ENCODE results near the gene PEX12. TPM values are rescaled to one million over a fixed set of nuclear protein-coding genes. Genes with fewer than 3 reads are reported as not detected.
"Not testable (repeated sequence)": the region's sequence is repeated elsewhere in the genome, so short reads cannot be mapped to it uniquely, and the experiment has no call there.

PEX12 gene
- total RNA-seq = 7.8 TPM

DNA sequence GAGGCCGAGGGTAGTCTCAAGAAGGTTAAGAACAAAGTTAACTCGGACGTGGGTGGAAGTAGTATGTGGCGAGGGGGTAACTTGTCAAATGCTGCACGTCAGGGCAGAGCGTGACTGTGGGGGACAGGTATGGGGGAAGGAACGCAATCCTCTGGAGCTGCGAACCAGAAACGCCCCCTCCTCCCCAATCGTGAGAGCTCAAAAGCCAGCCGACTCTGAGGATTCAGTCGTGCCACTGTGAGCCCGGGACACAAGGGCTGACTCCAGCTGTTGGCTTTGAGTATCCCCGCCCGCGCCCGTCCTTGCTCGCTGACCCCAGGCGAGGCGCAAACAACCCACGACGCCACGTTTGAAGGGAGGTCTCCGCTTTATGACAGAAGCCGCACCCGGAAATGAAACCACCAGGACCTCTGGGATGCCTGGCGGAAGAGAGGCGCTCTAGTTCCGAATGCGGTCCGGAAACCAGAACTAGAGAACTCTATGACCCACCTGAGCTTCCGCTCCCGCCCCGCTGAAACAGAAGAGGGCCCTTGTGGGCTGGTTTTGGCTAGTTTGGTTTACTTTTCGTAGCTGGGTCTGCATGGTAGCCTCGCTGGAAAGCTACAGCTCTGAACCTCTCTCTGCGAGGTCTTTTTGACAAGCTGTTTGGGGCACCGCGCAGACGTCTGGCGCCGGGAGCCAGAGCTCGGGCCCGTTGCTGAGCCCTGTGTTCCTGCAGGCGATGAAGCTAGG is at the start of gene PEX12:
TSS of gene PEX12 (minus strand) at position 375 of the 732 bp plus-strand sequence. CDS start 550 bp downstream, outside the sequence.
- DNase-seq (ENCODE audit: low spot score) = peak; percentile 92
- intact Hi-C loops (cut with DNase I) = no loop called here
- ATAC-seq = peak; percentile 99

DNA sequence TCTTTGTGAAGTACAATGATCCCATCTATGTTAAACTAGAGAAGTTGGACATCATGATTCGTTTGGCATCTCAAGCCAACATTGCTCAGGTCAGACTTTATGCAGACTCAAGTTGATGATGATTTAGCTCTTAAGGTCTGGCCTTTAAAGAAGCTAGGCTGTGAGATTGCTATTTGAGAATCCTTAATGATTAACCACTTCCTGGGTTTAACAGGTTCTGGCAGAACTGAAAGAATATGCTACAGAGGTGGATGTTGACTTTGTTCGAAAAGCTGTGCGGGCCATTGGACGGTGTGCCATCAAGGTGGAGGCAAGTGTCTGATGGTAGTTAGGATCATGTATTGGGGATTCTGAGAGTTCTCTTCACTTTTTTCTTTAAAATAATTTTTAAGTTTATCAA is 49.0 kb upstream of the PEX12 start:
- intact Hi-C loops (cut with DNase I) = no loop called here
- DNase-seq (ENCODE audit: low spot score) (no peak), ATAC-seq (no peak)

DNA sequence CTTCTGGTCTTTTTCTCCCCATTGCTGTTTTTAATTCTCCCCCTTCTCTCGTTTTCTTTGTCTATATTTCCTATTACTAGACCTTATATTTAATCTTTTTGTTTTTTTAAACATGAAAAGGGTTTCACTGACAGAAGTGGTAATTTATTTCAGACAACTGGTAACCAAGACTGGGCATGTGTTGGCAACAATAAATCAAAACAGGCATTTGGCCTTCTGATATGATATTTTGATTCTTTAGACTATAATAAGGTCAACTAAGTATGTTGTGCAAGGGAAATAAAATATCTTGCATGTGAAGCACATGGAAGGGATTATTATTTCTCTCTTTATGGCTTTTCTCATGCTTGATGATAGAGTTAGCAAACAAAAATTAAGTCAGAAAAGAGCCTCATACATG is 43.4 kb upstream of the PEX12 start:
- DNase-seq (ENCODE audit: low spot score) (no peak), ATAC-seq (no peak)
- intact Hi-C loops (cut with DNase I) = no loop called here

DNA sequence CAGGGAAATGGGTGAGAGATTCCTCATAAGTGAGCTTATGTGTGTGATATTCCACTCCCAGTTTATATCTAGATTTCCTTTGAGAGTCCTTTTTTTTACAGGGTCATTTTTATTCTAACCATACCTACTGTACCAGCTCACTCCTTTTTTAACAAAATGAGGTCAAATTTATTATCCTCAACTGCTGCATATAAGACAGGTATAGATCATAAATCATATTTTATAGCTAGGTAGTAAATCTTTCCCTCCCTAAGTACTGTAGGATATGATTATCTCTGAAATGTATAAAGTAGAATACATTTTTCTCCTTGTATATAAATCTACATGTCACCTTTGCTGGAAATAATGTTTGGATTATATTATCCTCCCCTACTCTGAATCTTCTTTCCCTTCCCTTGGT is 40.3 kb upstream of the PEX12 start:
- no peak for DNase-seq (ENCODE audit: low spot score)
- no peak for ATAC-seq
- intact Hi-C loops (cut with DNase I) = loop anchor here (10.0 kb wide), 1 partner anchor 126 kb away; no protein-coding TSS in a partner anchor

DNA sequence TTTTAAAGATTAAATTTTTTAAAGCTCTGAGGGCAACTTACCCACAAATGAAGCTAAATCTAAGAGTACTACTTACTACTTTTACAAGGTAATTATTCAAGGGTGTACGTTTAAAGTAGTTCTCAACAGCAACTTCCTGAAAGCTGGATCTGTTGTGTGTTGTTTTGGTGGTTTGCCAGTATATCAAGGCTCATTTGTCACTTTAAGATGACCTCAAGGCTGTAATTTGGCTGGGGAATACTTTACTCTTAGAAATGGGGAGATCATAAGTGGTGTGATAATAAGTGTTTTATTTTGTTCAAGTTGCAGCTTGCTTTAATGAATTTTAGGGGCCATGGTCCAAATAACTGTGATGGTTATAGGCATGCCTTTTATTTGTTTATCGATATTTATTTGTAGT is 39.1 kb upstream of the PEX12 start:
- intact Hi-C loops (cut with DNase I) = loop anchor here (10.0 kb wide), 1 partner anchor 127 kb away; no protein-coding TSS in a partner anchor
- ATAC-seq = no peak

DNA sequence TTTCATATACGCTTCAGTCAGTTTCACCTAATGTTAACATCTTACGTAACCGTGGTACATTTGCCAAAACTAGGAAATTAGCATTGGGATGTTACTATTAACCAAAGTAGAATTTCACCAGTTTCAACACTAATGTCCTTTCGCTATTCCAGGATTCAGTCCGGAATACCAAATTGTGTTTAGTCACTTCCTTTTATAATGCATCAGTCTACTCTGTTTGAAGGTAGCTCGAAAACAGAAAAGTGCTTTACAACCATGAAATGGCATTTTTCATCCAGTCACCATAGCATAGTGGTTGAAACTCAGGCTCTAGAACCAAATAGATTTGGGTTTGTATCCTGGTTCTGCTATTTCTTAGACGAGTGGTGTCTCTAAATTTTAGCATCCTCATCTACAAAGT is 38.2 kb upstream of the PEX12 start:
- ATAC-seq = no peak
- intact Hi-C loops (cut with DNase I) = loop anchor here (10.0 kb wide), 1 partner anchor 128 kb away; no protein-coding TSS in a partner anchor
- no peak for DNase-seq (ENCODE audit: low spot score)

More for the DNA sequence above, 39.1 kb upstream of the PEX12 start:
- DNase-seq (ENCODE audit: low spot score) = no peak

DNA sequence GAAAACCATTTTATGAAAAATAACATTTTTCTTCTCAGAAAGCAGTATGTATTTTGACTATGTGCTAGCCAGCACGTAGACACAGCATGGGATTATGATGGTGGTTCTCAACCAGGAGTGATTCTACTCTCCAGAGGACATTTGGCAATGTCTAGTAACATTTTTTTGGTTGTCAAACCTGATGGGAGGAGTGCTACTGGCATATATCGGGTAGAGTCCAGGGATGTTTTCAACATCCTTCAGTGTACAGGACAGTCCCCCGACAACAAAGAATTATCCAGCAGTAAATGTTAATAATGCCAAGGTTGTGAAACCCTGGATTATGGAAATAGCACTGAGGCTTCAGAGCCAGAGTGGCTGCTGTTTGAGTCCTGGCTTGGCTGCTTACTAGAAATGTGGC is 36.4 kb upstream of the PEX12 start:
- intact Hi-C loops (cut with DNase I) = loop anchor here (10.0 kb wide), 1 partner anchor 130 kb away; no protein-coding TSS in a partner anchor
- ATAC-seq (no peak), DNase-seq (ENCODE audit: low spot score) (no peak)

DNA sequence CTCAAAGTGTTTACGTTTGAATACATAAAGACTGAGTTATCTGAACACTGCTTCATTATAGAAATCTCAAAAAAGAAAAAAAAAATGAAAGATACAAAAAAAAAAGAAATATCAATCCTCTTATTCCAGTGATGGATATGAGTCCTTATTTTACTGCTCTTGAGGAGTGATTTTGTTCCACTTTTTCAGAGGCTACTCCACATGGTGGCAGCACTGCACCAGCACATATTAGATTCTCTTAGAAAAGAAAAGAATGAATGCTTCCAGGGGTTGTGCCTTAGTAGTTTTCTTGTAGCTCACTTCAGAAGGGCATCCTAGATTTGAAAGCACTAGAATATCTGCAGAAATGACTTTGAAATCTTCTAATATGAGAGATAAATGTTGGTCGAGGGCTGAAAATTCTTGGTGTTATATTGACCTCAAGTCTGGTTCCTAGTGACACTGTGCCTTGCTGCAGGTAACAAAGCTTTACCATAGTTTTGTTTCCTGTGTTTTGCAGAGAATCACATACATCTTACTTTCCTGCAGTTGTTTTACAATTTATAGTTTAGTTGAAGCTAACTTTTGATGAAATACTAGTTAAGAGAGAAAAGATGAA is 34.7 kb upstream of the PEX12 start:
- ATAC-seq = no peak
- DNase-seq (ENCODE audit: low spot score) = peak; percentile 66
- intact Hi-C loops (cut with DNase I) = loop anchor here (10.0 kb wide), 1 partner anchor 132 kb away; no protein-coding TSS in a partner anchor

DNA sequence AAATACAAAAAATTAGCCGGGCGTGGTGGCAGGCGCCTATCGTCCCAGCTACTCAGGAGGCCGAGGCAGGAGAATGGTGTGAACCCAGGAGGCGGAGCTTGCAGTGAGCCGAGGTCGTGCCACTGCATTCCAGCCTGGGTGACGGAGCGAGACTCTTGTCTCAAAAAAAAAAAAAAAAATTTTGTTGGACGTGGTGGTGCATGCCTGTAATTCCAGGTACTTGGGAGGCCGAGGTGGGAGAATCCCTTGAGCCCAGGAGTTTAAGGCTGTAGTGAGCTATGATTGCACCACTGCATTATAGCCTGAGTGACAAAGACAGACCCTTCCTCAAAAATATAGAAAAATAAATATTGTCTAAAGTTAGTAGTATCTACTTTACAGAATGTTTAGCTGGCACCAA is 32.4 kb upstream of the PEX12 start:
- ATAC-seq; DNase-seq (ENCODE audit: low spot score): not testable (repeated sequence)
- intact Hi-C loops (cut with DNase I) = loop anchor here (10.0 kb wide), 1 partner anchor 134 kb away; no protein-coding TSS in a partner anchor

DNA sequence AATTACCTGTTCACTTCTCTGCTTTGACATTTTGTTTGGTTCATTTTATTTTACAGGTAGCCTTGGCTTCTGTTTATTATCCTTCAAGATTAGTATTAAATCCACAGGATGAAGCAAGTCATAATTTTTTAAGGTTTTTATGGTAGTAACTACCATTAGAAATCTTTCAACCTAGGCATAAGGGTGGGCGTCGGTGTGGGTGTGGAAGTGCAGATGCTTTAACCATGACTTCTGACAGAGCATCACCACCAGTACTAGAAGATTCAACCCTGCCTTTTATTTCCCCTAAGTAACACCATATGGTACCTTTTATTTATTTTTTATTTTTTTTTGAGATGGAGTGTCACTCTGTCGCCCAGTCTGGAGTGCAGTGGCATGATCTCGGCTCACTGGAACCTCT is 31.5 kb upstream of the PEX12 start:
- intact Hi-C loops (cut with DNase I) = loop anchor here (10.0 kb wide), 1 partner anchor 135 kb away; no protein-coding TSS in a partner anchor
- ATAC-seq = no peak

DNA sequence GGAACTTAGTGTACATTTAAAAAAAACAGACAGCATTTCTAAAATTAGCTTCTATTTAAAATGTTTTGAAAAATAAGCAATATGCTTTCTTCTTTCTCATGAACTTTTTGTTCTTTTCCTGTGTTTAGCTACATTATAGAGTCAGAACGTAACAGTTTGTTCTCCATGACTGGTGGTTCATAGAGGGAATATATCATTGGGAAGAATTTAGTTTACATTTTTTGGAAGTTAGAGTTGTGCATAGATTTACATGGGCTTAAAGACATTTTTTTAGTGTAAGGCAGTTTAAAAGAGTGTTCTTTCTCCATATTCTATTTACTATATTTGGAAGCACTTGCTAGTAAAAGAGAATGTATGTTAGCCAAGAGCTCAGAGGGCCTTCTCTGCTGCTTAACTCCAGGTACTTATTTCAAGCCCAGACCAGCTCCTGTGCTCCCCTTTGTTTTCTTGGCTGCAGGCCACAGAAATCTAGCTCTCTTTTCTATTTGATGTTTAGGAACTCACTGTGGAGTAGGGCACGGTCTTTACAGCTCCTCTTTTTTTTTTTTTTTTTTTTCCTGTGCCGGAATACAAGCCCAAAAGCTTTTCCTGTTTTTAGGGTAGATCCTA is 29.0 kb upstream of the PEX12 start:
- intact Hi-C loops (cut with DNase I) = no loop called here
- DNase-seq (ENCODE audit: low spot score) (no peak), ATAC-seq (no peak)

More for the DNA sequence above, 31.5 kb upstream of the PEX12 start:
- no peak for DNase-seq (ENCODE audit: low spot score)

DNA sequence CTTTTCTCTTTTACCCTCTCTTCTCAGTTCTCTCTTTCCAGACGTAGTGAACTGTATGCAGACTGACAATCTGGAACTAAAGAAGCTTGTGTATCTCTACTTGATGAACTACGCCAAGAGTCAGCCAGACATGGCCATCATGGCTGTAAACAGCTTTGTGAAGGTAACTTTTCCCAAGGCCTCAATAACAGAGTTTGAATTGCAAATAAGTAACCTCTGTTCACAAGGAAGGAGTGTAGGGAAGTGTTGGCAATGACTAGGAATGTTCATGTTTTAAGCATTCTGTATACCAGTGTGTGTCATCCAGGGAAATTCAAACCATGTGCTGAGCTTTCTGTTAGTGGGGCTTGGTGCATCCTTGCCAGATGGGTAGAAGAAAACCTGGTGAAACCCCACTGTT is 27.3 kb upstream of the PEX12 start:
- intact Hi-C loops (cut with DNase I) = no loop called here
- ATAC-seq = no peak
- no peak for DNase-seq (ENCODE audit: low spot score)

DNA sequence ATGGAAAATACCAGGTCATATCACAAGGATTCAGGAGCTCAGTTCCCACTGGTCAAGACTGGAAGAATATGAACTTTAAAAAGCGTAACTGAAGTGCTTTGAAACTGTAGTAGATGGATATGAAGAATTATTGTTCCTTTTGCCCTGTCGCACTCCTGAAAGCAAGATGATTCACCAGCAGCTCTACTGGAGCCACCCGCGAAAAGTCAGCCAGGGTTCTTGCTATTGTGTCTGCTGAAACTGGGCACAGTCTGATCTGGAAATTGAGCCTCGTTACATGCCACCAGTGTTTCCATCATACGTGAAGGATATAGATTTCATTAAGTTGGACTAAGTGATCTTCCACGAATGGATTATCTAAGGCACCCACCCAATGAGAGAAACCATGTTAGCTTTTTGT is 25.3 kb upstream of the PEX12 start:
- DNase-seq (ENCODE audit: low spot score) (no peak), ATAC-seq (no peak)
- intact Hi-C loops (cut with DNase I) = no loop called here

DNA sequence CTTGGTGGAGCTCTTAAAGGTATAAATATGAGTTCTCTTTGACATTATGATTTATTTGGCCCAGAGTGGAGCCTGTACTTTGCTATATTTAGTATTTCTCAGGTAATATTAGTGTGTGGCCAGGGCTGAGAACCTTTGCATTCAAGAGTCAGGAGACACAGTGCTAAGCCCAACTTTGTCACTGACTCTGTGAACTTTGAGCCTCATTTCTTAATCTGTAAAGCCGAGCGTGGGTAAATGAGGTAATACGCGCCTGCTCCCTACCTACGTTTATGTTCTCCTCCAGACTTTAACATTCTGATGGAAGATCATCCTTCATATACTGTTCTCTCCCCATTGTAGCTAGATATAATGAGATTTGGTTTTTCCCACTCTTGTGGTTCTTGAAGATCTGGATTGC is 19.2 kb upstream of the PEX12 start:
- no peak for DNase-seq (ENCODE audit: low spot score)
- intact Hi-C loops (cut with DNase I) = no loop called here
- no peak for ATAC-seq

DNA sequence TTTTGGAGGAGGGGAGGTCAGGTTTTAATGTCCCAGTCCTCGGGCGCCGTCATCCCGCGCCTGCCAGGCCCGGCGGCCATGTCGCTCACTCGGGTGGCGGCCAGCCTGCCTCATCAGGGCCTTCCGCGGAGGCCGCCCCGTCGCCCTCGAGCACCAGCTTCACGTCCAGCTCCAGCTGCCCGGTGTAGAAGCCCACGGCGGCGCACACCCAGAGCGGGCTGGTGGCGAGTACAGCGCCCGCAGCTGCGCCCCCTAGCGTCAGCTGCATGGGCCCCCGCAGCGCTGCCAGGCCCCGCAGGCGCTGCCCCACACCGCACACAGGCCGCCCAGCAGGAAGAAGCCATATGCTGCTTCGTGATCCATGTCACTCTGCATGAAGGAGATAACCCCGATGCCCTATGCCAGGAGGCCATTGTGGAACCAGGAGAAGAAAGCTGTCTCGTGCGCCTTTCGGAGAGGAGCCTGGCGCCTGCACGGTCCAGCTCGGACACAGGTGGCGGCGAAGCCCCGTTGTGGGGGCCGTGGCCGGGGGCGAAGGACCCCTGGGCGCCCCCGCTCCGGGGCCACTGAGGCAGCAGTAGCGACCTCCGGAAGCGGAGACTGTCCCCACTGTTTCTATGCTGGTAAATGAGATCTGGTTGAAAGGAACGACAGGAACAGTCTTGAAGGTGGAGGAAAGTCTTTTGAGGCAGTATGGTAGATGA is 18.3 kb upstream of the PEX12 start:
- intact Hi-C loops (cut with DNase I) = no loop called here
- ATAC-seq (no peak), DNase-seq (ENCODE audit: low spot score) (no peak)

DNA sequence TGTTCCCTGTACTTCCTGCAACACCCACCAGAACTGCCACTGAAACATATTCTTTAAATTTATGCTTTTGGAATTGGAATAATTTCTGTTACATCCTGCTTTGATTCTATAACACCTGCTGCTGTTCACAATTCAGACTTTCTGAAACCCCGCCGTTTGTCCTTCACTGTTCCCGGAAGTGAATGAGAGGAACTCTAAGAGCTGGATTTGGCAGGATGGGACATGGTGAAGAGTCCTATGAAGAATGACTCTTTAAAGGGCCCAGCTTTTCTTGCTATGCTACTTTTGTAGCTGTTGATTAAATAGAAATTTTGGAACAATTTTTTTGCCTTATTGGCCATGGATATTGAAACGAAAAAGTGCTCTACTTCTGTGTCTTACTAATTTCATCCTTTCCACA is 17.7 kb upstream of the PEX12 start:
- DNase-seq (ENCODE audit: low spot score) (no peak), ATAC-seq (no peak)
- intact Hi-C loops (cut with DNase I) = no loop called here

DNA sequence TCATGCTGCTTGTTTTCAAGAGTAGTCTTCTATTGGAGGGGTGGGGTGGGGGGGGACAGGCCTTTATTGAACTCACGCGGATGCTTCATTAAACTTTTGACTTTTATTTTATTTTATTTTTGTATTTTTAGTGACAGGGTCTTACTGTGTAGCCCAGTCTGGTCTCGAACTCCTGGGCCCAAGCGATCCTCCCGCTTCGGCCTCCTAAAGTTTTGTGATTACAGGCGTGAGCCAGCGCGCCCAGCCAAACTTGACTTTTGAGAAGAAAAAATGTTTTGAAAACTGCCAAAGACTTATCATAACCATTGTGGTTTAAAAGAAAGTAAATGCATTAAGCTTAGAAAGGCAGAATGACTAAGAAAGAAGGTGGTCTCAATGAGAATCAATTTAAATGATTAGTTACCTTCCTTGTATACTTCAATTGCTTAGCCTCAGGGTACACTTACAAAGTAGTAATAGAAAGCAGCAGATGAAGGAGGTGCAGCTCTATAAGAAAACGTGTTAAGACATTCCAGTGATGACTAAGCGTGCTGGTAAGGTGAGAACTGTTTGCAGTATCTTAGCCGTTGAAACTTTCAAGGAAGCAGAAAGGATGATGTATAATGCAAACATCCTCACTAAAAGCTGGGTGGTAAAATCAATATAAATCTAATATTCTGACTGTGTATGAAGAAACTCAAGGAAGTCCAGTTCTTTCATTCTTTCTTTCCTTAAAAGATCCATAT is 10.0 kb upstream of the PEX12 start:
- intact Hi-C loops (cut with DNase I) = no loop called here
- no peak for DNase-seq (ENCODE audit: low spot score)
- no peak for ATAC-seq

DNA sequence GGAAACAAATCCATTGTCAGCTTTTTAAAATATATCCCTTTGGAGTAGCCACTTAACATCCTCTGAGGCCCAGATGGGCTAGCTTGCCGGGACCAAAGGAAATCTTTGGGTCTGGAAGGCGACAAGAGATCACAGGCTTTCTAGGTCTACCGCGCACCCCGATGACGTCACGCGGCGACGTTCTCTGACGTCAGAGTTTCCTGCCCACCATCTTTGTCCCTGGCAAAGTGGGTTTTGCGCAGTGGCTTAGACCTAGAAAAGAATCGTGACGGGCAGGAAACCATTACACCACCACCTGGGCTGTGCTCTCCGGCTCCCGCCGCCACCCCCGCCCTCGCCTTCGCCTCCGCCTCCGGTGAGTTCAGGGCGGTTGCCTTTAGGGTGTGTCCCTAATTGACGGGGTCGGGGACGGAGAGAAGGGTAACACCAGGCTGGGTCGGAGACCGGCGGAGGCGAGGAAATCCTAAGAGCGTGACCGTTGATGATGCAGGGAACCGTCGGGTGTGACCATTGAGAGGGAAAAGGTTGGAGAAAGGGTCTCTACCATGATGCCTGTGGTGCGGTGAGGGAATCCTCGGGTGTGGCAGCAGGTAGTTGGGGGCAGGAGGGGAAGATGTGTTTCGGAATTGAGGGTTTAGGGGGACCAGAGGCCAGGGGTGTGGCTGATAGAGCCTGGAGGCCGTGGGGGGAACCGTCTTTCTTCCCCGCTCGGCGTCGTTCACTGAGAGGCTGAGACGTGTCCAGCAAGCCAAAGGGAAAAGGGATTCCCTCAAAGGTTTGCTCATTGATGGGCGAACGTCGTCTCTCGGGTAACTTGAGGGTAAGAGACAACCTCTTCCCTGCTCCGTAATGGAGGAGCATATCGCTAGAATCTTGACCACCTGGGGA is 8.9 kb upstream of the PEX12 start, which contains the start of gene AP2B1:
TSS of gene AP2B1 (plus strand) at position 249 of the 888 bp plus-strand sequence. CDS start 6,709 bp downstream, outside the sequence.
- ATAC-seq (peak; percentile 98), DNase-seq (ENCODE audit: low spot score) (peak; percentile 97)
- intact Hi-C loops (cut with DNase I) = no loop called here

Data from sciatic nerve (tissue), 2 donors.